ENCODE results near the gene S100A10.

The S100A10 gene

GRCh38 chr1:152015766-152016165 lies 22.1 kb upstream of the S100A10 start:
- no peak overlapping the region for H2AFZ ChIP-seq (ENCODE audit: low read length)
- no peaks in the 10 kb centered on the region for H3K27me3 ChIP-seq (replicated peaks; ENCODE audit: insufficient read depth, low read length)
- H3K79me2 ChIP-seq (ENCODE audit: low read length) = no peaks in the 10 kb centered on the region
- no peaks in the 10 kb centered on the region for H3F3A ChIP-seq (ENCODE audit: insufficient read depth, low read length)
- no peak overlapping the region for H3K4me3 ChIP-seq (ENCODE audit: low read length)
- H3K9ac ChIP-seq (ENCODE audit: low read length) = no peak overlapping the region
- H3K4me2 ChIP-seq (ENCODE audit: low read depth, low read length) = no peak overlapping the region
- H3K4me1 ChIP-seq (ENCODE audit: low read length) = peaks cover 4% of the 10 kb centered on the region; the same call in 1 of the 2 replicates
- H3K36me3 ChIP-seq (replicated peaks; ENCODE audit: insufficient read depth, low read length) = no peaks in the 10 kb centered on the region
- TF ChIP-seq, protein P1, sequence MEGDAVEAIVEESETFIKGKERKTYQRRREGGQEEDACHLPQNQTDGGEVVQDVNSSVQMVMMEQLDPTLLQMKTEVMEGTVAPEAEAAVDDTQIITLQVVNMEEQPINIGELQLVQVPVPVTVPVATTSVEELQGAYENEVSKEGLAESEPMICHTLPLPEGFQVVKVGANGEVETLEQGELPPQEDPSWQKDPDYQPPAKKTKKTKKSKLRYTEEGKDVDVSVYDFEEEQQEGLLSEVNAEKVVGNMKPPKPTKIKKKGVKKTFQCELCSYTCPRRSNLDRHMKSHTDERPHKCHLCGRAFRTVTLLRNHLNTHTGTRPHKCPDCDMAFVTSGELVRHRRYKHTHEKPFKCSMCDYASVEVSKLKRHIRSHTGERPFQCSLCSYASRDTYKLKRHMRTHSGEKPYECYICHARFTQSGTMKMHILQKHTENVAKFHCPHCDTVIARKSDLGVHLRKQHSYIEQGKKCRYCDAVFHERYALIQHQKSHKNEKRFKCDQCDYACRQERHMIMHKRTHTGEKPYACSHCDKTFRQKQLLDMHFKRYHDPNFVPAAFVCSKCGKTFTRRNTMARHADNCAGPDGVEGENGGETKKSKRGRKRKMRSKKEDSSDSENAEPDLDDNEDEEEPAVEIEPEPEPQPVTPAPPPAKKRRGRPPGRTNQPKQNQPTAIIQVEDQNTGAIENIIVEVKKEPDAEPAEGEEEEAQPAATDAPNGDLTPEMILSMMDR (IDR thresholded peaks at IDR 0.05; ENCODE audit: low read length) = no peak
- TF ChIP-seq EZH2phosphoT487 (IDR thresholded peaks at IDR 0.05; ENCODE audit: low read length) (no peak), EZH2 (optimal IDR thresholded peaks at IDR 0.05; ENCODE audit: low read depth, low read length) (no peak)
- H3K27ac ChIP-seq (ENCODE audit: low read length) = no peak overlapping the region
- no peak for DNase-seq
- no peaks in the 10 kb centered on the region for H4K20me1 ChIP-seq (ENCODE audit: insufficient read depth, low read length)
- H3K9me2 ChIP-seq (replicated peaks; ENCODE audit: insufficient read depth, low read length) = no peaks in the 10 kb centered on the region
- no peaks in the 10 kb centered on the region for H3K9me3 ChIP-seq (replicated peaks; ENCODE audit: insufficient read depth, low read length)

GRCh38 chr1:152014943-152015342 lies 21.3 kb upstream of the S100A10 start:
- H3F3A ChIP-seq (ENCODE audit: insufficient read depth, low read length) = no peaks in the 10 kb centered on the region
- no peaks in the 10 kb centered on the region for H3K9me2 ChIP-seq (replicated peaks; ENCODE audit: insufficient read depth, low read length)
- TF ChIP-seq, protein P1 (IDR thresholded peaks at IDR 0.05; ENCODE audit: low read length) = no peak
- TF ChIP-seq EZH2phosphoT487 (IDR thresholded peaks at IDR 0.05; ENCODE audit: low read length) (no peak), EZH2 (optimal IDR thresholded peaks at IDR 0.05; ENCODE audit: low read depth, low read length) (no peak)
- H4K20me1 ChIP-seq (ENCODE audit: insufficient read depth, low read length) = no peaks in the 10 kb centered on the region
- DNase-seq = no peak
- no peaks in the 10 kb centered on the region for H3K27me3 ChIP-seq (replicated peaks; ENCODE audit: insufficient read depth, low read length)
- H3K9me3 ChIP-seq (replicated peaks; ENCODE audit: insufficient read depth, low read length) = no peaks in the 10 kb centered on the region
- no peak overlapping the region for H3K4me2 ChIP-seq (ENCODE audit: low read depth, low read length)
- no peak overlapping the region for H2AFZ ChIP-seq (ENCODE audit: low read length)
- H3K9ac ChIP-seq (ENCODE audit: low read length) = no peak overlapping the region
- H3K36me3 ChIP-seq (replicated peaks; ENCODE audit: insufficient read depth, low read length) = no peaks in the 10 kb centered on the region
- H3K4me1 ChIP-seq (ENCODE audit: low read length) = no peaks in the 10 kb centered on the region
- no peak overlapping the region for H3K4me3 ChIP-seq (ENCODE audit: low read length)
- no peak overlapping the region for H3K27ac ChIP-seq (ENCODE audit: low read length)
- H3K79me2 ChIP-seq (ENCODE audit: low read length) = no peaks in the 10 kb centered on the region

DNA sequence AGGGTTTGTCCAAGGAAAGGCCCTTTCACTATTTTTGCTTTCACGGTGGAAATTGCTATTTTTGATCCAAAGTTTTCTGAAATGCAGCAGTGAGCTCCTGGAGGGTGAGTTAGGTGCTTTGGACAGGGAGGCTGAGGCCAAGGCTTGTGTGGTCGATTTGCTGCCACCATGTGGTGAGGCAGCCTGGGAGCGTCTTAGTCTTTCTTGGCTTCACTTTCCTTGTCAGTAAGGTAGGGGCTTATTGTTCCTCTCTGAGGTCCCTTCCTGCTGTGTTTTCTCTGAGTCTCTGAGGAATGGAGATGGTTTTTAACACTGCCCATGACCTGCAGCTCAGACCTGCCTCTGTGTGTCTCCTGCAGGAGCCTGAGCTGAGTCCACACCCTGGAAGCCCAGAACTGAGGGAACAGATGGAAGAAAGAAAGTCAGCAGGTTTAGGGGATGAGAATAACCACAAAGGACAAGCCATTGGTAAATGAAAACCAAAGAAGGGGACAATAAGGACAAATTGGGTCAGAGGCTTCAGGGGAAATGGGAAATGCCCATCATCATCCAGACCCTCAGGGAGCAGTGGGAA lies 20.1 kb upstream of the S100A10 start:
- DNase-seq = peak; percentile 74

More for the DNA sequence above, 20.1 kb upstream of the S100A10 start:
- peak overlapping the region; percentile 18; the same call in 1 of the 2 replicates for H3K4me2 ChIP-seq (ENCODE audit: low read depth, low read length)
- H3F3A ChIP-seq (ENCODE audit: insufficient read depth, low read length) = no peaks in the 10 kb centered on the region
- H3K9ac ChIP-seq (ENCODE audit: low read length) = no peak overlapping the region
- peak overlapping the region; percentile 50; the same call in 1 of the 2 replicates for H2AFZ ChIP-seq (ENCODE audit: low read length)
- H3K9me3 ChIP-seq (replicated peaks; ENCODE audit: insufficient read depth, low read length) = no peaks in the 10 kb centered on the region
- no peak overlapping the region for H3K27ac ChIP-seq (ENCODE audit: low read length)
- no peaks in the 10 kb centered on the region for H3K36me3 ChIP-seq (replicated peaks; ENCODE audit: insufficient read depth, low read length)
- no peaks in the 10 kb centered on the region for H3K4me1 ChIP-seq (ENCODE audit: low read length)
- TF ChIP-seq EZH2phosphoT487 (IDR thresholded peaks at IDR 0.05; ENCODE audit: low read length) (no peak), EZH2 (optimal IDR thresholded peaks at IDR 0.05; ENCODE audit: low read depth, low read length) (no peak)
- TF ChIP-seq, protein P1 (IDR thresholded peaks at IDR 0.05; ENCODE audit: low read length) = peak; percentile 97
- H3K9me2 ChIP-seq (replicated peaks; ENCODE audit: insufficient read depth, low read length) = no peaks in the 10 kb centered on the region
- no peaks in the 10 kb centered on the region for H3K27me3 ChIP-seq (replicated peaks; ENCODE audit: insufficient read depth, low read length)
- H3K79me2 ChIP-seq (ENCODE audit: low read length) = no peaks in the 10 kb centered on the region
- H4K20me1 ChIP-seq (ENCODE audit: insufficient read depth, low read length) = no peaks in the 10 kb centered on the region
- no peak overlapping the region for H3K4me3 ChIP-seq (ENCODE audit: low read length)

All from MM.1S (cell line).